Muscle of leg (tissue), 11 donors: ENCODE results near the gene SESTD1. TPM values are rescaled to one million over a fixed set of nuclear protein-coding genes. Genes with fewer than 3 reads are reported as not detected.
"Not testable (repeated sequence)": the region's sequence is repeated elsewhere in the genome, so short reads cannot be mapped to it uniquely, and the experiment has no call there.

ENCODE experiments used
- DNase-seq: peaks from one replicate; pipeline ENCODE4 v3.0.0; 2013
- H3K27ac ChIP-seq: one replicate; pipeline ENCODE4 v1.5.1; 2013; ENCODE audit warnings: mild to moderate bottlenecking, low read length, control low read depth
- H3K27me3 ChIP-seq: one replicate; pipeline ENCODE4 v1.6.1; 2013; ENCODE audit warnings: low read length; ENCODE audit not compliant: control insufficient read depth, insufficient read depth
- H3K36me3 ChIP-seq: one replicate; pipeline ENCODE4 v1.6.1; 2013; ENCODE audit warnings: low read length; ENCODE audit not compliant: control insufficient read depth, insufficient read depth
- H3K4me1 ChIP-seq: one replicate; pipeline ENCODE4 v1.6.1; 2013; ENCODE audit warnings: low read length; ENCODE audit not compliant: control insufficient read depth, insufficient read depth
- H3K4me3 ChIP-seq: one replicate; pipeline ENCODE4 v1.5.1; 2013; ENCODE audit warnings: low read length, control low read depth
- H3K9me3 ChIP-seq: replicated peaks from 2 replicates; pipeline ENCODE4 v1.6.1; 2013; ENCODE audit warnings: low read depth, low read length; ENCODE audit not compliant: control insufficient read depth
- WGBS: methylation state at CpG from one replicate; pipeline ENCODE4 v1.1.5; 2013; ENCODE audit warnings: missing lambda C conversion rate; ENCODE audit not compliant: insufficient coverage; 5-methylcytosine and 5-hydroxymethylcytosine counted together
- polyA plus RNA-seq, 8 donors: library from polyadenylated mRNA; unstranded; fragments of 120-200 nt; gene quantifications; one replicate each; pipeline versions ENCODE4 v1.2.1 to v1.2.3, GENCODE V29; 2013; ENCODE audit warnings: inconsistent platforms in 1 of 8, low replicate concordance in 1 of 8; ENCODE audit not compliant: insufficient read length in 8 of 8, insufficient read depth in 1 of 8
- total RNA-seq: library from RNA; stranded (reverse); fragments of 120-200 nt; gene quantifications from one replicate; pipeline ENCODE4 v1.2.4, GENCODE V29; 2013

SESTD1 gene
- total and polyA plus RNA-seq, 9 donors, result 14.3 to 41.1 (median 27.0) TPM

DNA sequence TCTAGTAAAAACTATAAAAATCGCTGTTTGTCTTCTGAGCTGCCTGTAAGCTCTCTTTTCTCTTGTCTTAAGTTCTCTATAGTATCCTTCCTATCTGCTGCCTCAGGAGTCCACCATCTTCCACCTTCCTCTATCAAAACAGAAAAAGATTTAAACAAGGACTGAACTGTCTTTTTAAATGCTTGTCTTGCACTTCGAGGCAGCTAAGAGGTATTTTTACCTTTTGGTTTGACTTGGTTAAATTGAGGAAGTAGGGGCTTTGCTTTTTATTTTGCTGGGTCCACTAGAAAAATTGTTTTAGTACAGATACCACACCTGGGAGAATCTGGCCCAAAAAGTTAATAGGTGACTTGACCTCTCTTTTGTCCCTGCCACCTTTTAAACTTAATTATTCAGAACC, 12.2 kb downstream of the SESTD1 start:
- no peaks in the 10 kb centered on the region for H3K36me3 ChIP-seq
- no peak overlapping the region for H3K4me3 ChIP-seq
- no CpG with 5 or more reads among the region's 2 CpGs for WGBS
- no peak for DNase-seq
- no peaks in the 10 kb centered on the region for H3K4me1 ChIP-seq
- H3K9me3 ChIP-seq, result peaks cover 14% of the 10 kb centered on the region
- H3K27me3 ChIP-seq, result no peaks in the 10 kb centered on the region
- H3K27ac ChIP-seq, result no peak overlapping the region

DNA sequence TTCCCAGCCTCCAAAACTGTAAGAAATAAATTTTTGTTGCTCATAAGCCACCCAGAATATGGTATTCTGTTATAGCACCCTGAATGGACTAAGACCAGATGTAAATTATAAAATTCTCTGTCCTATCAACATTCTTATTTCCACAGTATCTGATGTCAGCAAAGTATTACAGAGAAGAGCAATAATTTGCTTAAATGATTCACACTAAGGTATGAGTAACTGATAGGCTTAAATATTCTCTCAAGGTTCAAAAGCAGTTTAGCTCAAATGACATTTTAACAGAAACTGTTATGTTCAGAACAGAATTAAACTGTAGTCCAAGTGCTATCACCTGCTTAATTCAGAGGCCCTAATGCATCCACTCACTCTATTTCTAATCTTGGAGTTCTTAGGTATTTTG, 12.8 kb downstream of the SESTD1 start:
- no peak overlapping the region for H3K27ac ChIP-seq
- no peaks in the 10 kb centered on the region for H3K27me3 ChIP-seq
- no peak for DNase-seq
- no peak overlapping the region for H3K4me3 ChIP-seq
- no peaks in the 10 kb centered on the region for H3K4me1 ChIP-seq
- H3K9me3 ChIP-seq, result peaks cover 14% of the 10 kb centered on the region
- H3K36me3 ChIP-seq, result no peaks in the 10 kb centered on the region

DNA sequence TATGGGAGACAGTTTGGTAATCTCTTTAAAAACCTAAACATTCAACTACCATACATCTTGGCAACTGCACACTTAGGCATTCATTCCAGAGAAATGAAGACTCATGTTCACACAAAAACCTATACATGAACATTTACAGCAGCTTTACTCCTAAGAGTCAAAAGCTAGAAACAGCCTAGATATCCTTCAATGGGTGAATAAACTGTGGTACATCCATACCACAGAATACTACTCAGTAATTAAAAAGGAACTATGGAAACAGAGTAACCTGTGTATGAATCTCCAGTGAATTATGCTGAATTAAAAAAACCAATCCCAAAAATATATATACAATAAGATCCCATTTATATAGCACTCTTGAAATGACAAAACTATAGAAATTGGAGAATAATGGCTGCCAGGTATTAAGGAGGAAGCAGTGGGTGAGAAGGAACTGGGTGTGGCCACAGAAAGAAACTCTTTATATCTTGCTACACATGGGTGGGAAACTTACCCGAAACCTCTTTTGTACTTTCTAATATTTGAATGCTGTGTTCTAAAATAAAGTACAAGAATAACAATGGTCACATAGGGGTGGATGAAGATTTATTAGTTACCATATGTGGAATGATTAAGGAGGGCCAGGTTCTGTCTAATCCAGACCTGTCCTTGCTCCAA, 13.7 kb downstream of the SESTD1 start:
- no peak for DNase-seq
- H3K9me3 ChIP-seq, result peaks cover 13% of the 10 kb centered on the region
- no peak overlapping the region for H3K27ac ChIP-seq
- no CpG with 5 or more reads among the region's 1 CpG for WGBS
- H3K36me3 ChIP-seq, result no peaks in the 10 kb centered on the region
- H3K27me3 ChIP-seq, result no peaks in the 10 kb centered on the region
- H3K4me1 ChIP-seq, result no peaks in the 10 kb centered on the region
- no peak overlapping the region for H3K4me3 ChIP-seq

DNA sequence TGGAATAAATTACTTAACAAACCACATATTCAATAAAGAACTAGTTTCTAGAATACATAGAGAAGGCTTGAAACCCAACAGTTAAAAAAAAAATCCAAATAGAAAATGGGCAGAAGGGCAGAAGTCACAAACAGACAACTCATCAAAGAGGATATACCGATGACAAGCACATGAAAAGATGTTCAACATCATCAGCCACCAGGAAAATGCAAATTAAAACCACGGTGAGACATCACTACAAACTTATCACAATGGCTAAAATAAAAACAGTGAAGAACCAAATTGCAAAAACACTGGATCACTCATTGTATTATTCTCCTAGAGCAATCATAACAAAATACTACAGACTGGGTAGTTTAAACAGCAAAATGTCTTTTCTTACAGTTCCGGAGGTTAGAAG, 14.5 kb downstream of the SESTD1 start:
- Histone ChIP-seq H3K4me3 (no peak overlapping the region), H3K27ac (no peak overlapping the region), H3K36me3 (no peaks in the 10 kb centered on the region), H3K4me1 (no peaks in the 10 kb centered on the region), H3K9me3 (peaks cover 7% of the 10 kb centered on the region), H3K27me3 (no peaks in the 10 kb centered on the region)
- WGBS, result no CpG with 5 or more reads among the region's 3 CpGs
- DNase-seq, result no peak

DNA sequence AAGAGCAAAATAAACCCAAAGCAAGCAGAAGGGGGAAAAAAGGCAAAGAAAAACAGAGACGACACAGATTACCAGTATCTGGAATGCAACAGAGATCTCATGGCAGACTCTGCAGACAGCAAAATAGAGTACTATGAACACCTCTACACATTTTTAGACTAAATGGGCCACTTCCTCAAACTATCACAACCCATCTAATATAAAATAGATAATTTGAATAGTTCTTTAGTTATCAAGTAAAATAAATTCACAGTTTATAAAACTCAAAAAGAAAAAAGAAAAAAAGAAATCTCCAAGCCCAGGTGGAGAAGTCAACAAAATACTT, 16.6 kb downstream of the SESTD1 start:
- no peak for DNase-seq
- no peaks in the 10 kb centered on the region for H3K4me1 ChIP-seq
- no CpG with 5 or more reads among the region's 1 CpG for WGBS
- H3K36me3 ChIP-seq, result no peaks in the 10 kb centered on the region
- peaks cover 13% of the 10 kb centered on the region for H3K9me3 ChIP-seq
- H3K27me3 ChIP-seq, result no peaks in the 10 kb centered on the region
- no peak overlapping the region for H3K27ac ChIP-seq
- H3K4me3 ChIP-seq, result no peak overlapping the region

DNA sequence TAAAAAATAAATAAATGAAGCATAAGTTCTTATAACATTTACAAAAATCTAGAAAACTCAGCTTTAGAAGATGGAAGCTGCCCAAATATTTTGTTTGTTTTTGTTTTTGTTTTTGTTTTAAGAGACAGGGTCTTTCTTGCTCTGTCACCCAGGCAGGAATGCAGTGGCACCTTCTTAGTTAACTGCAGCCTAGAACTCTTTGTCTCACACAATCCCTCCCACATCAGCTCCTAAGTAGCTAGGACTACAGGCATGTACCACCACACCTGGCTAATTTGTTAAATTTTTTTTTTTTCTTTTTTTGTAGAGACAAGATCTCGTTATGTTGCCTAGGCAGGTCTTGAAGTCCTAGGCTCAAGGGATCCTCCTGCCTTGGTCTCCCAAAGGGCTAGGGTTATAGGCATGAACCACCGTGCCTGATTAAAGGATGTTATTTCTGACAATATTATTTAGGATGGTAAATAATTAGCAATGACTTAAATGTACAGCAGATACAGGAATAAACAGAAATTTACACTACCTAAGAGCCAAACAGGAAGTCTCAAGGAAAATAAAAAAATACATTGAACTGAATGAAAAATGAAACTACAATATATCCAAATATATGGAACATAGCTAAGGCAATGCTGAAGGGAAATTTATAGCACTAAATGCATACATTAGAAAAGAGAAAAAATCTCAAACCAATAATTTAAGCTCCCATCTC, 17.2 kb downstream of the SESTD1 start:
- Histone ChIP-seq H3K9me3 (peaks cover 15% of the 10 kb centered on the region), H3K4me3 (no peak overlapping the region), H3K27me3 (no peaks in the 10 kb centered on the region), H3K36me3 (no peaks in the 10 kb centered on the region), H3K4me1 (no peaks in the 10 kb centered on the region), H3K27ac (no peak overlapping the region)
- no peak for DNase-seq
- no CpG with 5 or more reads among the region's 2 CpGs for WGBS

DNA sequence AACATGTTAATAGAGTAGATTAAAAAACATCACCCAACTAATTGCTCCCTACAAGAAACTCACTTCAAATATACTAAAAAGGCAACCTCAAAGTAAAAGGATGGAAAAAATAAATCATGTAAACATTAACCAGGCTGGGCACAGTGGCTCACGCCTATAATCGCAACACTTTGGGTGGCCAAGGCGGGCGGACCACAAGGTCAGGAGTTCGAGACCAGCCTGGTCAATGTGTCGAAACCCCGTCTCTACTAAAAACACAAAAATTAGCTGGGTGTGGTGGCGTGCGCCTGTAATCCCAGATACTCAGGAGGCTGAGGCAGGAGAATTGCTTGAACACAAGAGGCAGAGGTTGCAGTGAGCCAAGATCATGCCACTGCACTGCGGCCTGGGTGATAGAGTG, 18.8 kb downstream of the SESTD1 start:
- DNase-seq, H3K4me1 ChIP-seq, H3K27me3 ChIP-seq, H3K4me3 ChIP-seq, H3K27ac ChIP-seq, H3K36me3 ChIP-seq: not testable (repeated sequence)
- no CpG with 5 or more reads among the region's 10 CpGs for WGBS
- peaks cover 13% of the 10 kb centered on the region for H3K9me3 ChIP-seq

DNA sequence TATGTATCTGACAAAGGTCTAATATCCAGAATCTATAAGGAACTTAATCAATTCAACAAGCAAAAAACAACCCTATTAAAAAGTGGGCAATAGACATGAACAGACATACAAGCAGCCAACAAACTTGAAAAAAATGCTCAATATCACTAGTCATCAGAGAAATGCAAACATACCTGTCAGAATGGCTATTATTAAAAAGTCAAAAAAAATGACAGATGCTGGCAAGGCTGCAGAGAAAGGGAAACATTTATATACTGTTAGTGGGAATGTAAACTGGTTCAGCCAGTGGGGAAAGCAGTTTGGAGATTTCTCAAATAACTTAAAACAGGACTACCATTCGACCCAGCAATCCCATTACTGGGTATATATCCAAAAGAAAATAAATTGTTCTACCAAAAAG, 21.6 kb downstream of the SESTD1 start:
- Histone ChIP-seq H3K27me3 (no peaks in the 10 kb centered on the region), H3K27ac (no peak overlapping the region), H3K36me3 (no peaks in the 10 kb centered on the region), H3K9me3 (peaks cover 8% of the 10 kb centered on the region), H3K4me3 (no peak overlapping the region), H3K4me1 (no peaks in the 10 kb centered on the region)
- DNase-seq, result no peak
- WGBS, result no CpG with 5 or more reads among the region's 1 CpG

DNA sequence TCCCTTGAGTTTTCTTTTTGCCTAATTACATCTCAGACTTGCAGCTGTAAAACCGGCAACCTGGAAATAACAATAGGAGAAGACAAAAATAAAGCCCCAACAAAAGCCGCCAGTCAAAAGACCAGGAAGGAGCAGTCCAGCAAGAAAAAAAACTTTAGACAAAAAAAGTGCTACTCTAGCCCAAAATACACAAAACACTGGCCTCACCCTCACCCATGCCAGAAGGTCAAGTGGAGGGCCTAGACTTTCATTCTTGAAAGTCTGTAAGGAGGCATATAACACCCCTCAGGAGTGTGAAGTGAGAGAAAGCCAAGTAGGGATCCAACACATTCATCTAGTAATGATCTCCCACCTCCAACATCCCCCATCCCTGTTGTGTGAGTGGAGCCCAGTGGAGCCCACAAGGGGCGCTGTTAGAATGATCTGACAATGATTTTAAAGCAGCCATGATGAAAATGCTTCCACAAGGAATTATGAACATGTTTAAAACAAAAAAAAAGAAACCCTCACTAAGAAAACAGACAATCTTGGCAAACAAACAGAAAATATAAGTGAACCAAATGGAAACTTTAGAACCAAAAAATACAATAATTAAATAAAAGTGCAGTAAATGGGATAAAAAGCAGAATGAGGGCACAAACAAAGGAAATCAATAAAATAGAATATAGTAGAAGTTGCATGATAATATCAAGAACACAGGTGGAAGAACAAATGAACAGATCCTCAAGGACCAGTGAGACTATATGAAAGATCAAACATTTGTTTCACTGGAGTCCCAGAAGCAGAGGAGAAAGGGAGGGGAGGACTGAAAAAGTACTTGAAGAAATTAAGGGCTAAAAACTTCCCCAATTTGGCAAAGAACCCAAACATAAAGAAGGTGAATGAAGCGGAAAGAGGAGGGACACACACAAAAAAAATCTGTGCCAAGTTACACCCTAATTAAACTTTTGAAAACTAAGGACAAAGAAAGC, 23.9 kb downstream of the SESTD1 start:
- H3K27ac ChIP-seq, result no peak overlapping the region
- no peaks in the 10 kb centered on the region for H3K4me1 ChIP-seq
- no peaks in the 10 kb centered on the region for H3K36me3 ChIP-seq
- DNase-seq, result no peak
- WGBS, result 17% methylated on average over 1 of the region's 4 CpGs
- no peak overlapping the region for H3K4me3 ChIP-seq
- H3K27me3 ChIP-seq, result no peaks in the 10 kb centered on the region
- H3K9me3 ChIP-seq, result peaks cover 8% of the 10 kb centered on the region

DNA sequence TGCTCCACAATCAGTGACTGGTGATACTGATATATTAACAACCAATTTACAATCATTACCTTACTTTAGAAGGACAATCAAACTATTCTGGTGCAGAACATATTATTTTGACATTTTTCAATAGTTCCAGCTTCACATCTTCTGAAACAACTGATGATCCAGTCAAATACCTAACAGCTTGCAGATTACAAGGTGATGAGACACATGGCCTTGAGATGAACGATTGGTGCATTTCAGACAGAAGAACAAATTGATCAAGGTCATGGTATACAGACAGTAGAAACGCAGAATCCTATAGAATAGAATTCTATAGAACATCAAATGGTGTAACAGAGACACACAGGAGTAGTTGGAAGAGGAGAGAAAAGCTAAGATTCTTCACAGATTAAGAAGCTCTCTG, 24.8 kb downstream of the SESTD1 start:
- H3K27ac ChIP-seq, result no peak overlapping the region
- no peaks in the 10 kb centered on the region for H3K36me3 ChIP-seq
- no peaks in the 10 kb centered on the region for H3K27me3 ChIP-seq
- H3K4me3 ChIP-seq, result no peak overlapping the region
- peaks cover 8% of the 10 kb centered on the region for H3K9me3 ChIP-seq
- H3K4me1 ChIP-seq, result no peaks in the 10 kb centered on the region
- DNase-seq, result no peak
- WGBS, result no CpG with 5 or more reads among the region's 2 CpGs
